NCI-H510A (cell line): ENCODE measurements around the gene SCRT2.
"Not testable (repeated sequence)": the region's sequence is repeated elsewhere in the genome, so short reads cannot be mapped to it uniquely, and the experiment has no call there.

ENCODE experiments used
- DNase-seq: peaks from one replicate; lab custom pipeline; 2025; lab: John Stamatoyannopoulos, UW

Gene SCRT2

DNA sequence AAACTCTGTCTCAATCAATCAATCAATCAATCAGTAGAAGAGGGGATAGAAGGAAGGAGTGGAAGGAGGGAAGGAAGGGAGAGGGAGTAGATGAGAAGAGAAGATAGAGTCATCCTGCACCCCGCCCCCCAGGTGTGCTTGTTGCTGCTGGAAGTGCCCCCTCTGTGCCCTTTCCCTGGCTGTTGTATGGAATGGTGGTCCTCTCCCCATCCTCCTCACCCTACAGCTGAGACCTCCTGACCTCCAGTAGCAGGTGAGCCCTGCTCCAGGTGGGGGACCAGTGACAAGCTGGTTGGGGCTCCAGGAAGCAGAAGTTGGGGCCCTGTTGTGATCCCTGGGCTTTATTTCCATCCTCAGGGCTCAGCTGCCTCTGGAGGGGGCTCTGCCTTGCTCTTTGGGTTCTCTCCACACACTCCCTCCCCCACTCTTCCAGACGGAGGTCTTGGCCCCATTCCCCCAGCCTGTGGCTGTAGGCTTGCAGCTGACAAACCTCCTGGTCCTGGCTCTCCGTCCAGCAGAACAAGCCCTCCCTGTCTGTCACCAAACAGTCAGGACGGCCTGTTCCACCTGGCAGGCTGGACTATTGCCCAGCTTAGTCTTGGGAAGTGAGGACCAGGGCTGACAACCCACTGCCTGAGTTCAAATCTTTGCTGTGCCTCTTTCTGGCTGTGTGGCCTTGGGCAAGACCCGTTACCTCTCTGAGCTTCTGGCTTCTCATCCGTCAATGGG lies 26.0 kb upstream of the SCRT2 start:
- no peak for DNase-seq

DNA sequence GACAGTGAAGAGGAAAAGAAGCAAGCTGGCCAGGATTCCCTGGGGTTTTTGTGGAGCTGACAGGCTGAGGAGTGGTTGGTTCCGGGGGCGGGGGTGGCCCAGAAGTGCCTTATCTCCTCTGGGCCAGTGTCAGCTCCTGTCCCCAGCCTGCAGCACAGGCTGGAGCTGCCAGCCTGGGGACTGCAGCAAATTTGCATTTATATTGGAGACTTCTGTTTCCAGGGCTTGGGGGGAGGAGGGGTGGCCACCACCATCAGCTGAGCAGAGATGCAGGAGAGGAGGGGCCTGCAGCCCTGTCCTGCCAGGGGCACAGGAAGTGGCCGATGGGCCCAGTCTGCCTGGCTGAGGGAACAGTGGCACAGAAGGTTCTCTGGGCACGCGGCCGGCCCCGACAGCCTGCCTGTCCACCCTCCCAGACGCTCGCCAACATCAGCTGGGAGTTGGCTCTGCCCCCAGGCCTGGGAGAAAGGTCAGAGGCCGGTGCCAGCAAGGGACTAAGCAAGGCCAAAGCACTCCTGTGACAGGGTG lies 24.3 kb upstream of the SCRT2 start:
- DNase-seq = no peak

DNA sequence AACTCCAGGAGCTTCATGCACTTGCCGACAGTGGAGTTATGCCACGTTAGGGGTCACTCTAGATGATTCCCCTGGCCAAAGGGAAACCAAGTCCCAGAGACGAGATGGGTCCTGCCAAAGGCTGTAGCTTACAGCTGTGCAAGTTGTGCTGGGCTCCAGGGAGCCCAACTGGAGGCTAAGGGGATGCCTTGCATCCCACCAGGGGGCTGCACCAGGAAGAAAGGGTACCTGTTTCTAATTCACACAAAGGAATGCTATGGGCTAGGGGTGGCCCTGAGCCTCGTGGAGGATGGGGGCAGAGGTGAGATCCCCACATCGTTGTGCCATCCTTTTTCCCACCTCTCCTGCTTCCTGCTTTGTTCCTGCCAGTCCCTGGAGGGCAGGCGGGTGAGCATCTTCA lies 23.7 kb upstream of the SCRT2 start:
- no peak for DNase-seq

DNA sequence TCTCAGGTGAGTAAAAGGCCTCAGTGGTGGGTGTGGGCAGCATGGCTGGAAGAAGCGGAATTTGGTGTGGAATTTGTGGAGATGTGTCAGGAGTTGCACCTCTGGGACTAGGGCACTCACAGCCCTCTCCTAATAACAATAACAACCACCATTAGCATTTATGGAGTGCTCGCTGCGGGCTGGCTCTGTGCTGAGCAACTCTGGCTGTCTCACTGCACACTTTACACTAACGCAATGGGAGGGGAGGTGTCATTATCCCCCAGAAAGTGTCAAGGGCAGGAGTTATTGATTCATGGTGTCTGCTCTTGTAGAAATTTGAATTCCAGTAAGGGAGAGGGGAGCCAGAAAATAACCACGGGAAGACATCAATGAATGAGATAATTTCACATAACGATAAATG lies 22.7 kb upstream of the SCRT2 start:
- no peak for DNase-seq

DNA sequence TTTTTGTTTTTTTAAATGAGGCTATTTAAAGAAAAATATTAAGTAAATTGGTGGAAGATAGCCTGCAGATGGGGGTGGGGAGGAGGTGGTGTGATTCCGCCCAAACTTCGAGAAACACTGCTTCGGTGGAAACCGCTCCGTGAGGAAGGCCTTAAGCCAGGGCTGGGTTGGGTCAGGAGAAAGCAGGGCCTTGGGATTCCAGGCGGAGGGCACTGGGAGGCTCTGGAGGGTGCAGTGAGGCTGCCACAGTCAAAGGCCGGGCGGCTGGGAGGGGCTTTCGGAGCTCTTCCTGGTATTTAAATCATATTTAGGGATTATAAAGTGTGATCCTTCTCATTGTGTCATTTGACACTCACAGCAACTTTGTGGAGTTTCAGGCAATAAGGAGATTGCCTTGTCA lies 22.2 kb upstream of the SCRT2 start:
- DNase-seq = no peak

DNA sequence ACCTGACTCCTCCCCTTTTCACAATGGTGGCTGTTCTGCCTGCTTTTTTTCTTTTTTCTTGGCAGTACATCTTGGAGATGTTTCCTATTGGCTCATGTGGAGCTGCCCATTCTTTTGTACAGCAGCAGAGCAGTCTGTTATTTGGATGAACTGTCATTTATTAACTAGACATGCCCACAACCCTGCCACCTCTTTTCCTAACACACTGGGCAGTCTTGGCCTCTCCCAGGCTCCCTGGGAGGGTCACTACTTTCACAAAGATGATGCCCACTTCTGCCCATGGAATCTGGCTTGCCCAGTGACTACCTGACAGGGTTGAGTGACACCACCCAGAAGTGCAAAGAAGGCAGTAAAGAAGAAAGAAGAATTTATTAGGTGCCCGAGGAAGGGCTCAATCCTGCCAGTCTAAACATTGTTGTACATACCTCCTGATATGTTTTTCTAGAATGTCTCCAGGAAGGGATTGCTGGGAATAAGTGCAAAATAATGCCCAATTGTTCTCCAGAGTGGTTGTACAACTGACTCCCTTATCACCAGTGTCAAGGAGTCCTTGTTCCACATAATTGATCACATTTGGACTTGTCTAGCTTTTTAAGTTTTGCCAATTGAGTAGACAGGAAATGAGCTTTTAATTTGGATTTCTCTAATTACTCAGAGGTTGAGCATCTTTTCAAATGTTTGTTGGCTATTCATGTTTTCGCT lies 19.7 kb upstream of the SCRT2 start:
- DNase-seq = no peak

DNA sequence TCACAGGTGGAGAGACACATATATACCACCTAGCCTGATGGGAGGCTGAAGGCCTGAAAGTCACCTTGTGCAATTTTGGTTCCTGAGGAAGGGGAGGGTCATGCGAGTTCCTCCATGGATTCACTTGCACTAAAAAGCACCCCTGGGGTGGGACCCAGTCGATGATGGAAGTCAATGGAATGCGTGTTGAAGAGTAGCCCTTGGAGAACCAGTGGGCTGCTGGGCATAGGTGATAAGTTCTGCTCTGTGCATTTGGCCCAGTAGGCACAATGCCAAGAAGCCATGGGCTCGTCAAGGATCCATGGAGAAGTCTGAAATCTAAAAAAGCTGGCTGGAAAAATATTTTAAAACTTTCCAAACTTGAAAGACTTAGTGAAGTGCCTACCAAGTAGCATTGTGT lies 18.9 kb upstream of the SCRT2 start:
- DNase-seq = no peak

DNA sequence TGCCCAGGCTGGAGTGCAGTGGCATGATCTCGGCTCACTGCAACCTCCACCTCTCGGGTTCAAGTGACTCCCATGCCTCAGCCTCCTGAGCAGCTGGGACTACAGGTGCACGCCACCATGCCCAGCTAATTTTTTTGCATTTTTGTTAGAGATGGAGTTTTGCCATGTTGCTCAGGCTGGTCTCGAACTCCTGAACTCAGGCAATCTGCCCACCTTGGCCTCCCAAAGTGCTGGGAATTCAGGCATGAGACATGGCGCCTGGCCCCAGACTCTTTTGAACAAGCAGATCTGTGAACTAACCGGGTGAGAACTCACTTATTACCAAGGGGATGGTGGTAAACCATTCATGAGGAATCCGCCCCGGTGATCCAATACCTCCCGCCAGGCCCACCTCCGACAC lies 18.2 kb upstream of the SCRT2 start:
- not testable (repeated sequence) for DNase-seq

DNA sequence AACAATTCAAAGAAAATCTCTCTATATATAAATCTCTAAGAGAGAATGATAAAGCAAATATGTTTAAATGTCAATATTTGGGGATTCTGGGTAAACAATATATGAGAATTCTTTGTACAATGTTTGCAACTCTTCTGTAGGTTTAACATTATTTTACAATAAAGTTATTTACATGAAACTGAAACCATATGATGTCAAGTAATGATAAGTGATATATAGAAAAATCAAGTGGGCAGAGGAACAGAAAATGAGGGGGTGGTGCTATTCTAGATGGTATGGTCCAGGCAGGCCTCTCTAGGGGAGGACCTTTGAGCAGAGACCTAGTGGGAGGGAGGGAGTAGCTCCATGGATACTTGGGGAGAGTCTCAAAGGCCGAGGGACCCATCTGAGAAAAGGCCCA lies 16.4 kb upstream of the SCRT2 start:
- no peak for DNase-seq

DNA sequence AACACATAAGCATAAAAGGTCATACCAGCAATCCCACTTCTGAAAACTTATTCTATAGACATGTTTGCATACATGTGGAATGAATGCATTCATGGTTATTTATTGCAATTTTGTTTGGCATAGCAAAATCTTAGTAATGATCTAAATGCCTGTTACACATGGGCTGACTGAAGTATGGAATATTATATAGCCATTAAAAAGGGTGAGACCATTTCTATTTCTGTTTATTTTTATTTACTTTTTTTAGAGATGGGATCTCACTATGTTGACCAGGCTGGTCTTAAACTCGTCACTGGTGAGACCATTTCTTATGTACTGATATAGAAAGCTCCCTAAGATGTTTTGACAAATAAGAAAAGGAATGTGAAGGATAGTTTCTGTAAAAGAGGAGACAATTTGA lies 14.3 kb upstream of the SCRT2 start:
- DNase-seq = no peak

DNA sequence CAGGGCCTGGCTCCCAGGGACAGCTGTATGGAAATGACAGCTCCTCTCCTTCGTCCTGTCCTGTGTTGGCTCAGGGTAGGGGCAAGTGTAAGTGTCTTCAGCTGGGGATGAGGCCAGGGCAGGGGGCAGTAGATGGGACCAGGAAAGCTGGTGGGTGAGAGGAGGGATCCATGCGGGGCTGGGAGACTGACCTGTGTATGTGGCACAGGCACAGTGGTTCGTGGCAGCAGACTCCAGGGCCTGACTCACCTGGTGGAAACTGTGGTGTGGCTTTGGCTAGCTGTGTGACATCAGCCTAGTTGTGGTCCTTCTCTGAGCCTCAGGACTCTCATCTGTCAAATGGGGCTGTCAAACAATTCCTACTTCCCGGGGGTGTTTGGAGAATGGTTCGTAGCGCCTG lies 13.7 kb upstream of the SCRT2 start:
- no peak for DNase-seq

DNA sequence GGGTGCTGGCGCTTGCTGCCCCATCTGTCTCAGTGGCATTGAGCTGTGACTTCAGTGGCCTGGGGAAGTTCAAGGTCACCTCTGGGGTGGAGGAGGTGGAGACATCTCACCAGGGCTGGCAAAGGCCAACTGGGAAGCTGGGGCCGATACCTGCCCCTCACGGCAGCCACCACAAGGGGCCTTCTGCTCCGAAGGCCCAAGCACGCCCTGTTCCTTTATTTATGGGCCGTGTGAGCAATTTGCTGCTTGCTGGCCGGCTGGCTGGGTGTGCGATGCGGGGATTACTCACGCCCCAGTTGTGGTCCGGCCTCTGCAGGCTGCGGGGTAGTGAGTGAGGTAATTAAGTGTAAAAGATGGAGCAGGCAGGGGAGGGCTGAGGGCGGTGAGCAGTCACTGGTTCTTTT lies 13.2 kb upstream of the SCRT2 start:
- no peak for DNase-seq

DNA sequence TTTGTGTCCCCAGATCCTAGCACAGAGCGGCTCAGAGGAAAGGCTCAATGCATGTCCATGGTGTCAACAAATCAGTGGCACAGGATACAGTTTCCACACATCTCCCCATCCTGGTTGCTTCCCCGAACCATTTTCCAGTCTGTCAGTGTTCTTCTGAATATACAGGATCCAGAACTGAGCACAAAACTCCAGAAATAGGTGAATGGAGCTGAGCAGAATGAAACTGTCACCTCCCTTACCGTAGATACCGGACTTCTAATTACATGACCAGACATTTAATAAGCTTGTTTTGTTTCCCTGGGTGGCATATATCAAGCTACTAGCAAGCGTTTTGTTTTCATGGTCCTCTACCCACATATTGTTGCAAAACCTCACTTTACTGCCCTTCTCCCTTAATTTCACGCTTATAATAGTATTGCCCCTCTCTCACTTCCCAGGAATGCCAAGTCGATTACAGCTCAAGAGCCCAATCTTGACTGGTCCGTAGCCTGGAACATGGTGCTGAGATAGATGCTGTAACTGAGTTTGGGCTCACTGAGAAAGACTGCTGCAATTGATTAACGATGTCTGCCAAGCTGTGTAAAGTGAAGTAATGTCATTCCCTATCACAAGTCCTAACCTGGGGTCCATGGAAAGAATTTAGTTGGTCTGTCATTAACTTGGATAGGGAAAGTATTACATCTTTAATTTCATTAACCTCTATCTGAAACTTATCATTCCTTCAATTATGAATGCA lies 12.0 kb upstream of the SCRT2 start:
- DNase-seq = no peak

DNA sequence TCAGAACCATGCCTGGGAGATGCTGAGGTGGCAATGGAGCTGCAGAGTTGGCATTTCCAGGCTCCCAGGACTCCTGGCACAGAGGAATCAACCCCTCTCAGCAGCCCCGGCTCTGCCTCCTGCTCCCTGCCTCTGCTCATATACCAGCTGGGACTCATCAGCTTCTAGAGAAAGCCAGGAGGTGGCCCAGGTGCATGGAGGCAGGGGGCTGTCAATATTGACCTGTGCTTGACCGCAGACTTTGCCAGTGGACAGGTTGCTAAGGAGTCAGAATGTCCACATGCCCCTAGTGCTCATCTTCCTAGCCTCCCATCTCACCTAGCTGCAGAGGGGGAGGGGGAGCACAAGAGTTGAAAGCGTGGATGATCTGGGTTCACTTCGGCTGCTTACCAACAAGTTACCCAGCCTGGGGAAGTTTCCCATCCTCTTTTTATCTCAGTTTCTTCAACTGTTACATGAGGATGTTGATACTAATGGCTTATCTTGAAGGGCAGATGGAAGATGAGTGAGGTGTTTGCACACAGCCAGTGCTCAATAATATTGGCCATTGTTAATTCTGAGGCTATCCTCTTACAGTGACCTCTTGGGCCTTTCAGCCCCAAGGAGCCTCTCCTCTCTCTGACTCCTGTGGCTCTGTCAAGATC lies 9.2 kb upstream of the SCRT2 start:
- no peak for DNase-seq

DNA sequence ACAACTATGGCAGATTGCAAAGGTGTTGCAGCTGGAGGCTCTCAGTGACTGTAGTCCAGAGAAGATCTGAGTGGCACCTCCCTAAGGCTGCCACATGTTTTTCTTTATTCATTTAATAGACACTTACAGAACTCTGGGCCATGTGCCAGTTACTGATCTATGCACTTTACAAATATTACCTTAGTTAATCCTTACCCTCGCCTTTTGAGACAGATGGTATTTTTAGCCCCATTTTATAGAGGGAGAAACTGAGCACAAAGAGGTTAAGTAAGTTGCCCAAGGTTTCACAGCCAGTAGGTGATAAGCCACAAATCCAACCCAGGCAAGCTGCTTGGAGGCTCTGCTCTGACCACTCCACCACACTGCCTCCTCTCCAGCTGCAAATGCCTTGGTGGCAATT lies 6.5 kb upstream of the SCRT2 start:
- no peak for DNase-seq

DNA sequence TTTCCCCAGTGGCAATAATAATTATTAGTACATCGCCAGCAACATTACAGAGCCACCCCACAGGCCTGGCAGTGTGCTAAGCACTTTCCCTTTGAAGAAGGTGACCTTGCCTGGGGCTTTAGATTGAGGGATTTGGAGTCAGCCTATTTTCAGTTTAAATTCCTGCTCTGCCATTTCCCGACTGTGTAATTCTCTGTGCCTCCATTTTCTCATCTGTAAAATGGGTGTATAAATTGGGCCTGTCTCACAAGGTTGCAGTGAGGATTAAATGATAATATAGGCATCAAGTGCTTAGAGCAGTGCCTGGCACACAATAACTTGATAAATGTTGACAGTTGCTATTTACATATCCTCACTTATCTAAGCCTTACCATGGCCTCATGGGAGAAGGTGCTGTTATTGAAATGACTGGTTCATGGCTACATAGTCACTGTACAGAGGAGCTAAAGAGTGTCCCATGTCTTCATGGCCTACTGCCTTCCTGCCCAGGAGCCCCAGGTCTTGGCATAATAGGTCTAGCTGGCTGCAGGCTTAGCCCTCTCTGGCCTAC lies 5.1 kb upstream of the SCRT2 start:
- no peak for DNase-seq

DNA sequence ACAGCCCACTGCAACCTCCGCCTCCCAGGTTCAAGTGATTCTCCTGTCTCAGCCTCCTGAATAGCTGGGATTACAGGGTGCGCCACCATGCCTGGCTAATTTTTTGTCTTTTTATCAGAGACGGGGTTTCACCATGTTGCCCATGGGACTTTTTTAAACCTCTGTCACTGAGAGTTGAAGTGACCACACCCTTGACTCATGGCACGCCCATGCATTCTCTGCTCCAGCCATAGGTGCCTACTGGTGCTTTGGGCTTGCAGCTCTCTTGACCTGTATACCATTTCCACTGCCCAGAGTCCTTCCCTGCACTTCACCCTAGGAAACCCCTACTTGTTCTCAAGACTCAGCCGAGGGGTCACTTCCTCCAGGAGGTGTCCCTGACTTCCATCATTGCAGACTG lies 2.4 kb upstream of the SCRT2 start:
- DNase-seq = no peak

DNA sequence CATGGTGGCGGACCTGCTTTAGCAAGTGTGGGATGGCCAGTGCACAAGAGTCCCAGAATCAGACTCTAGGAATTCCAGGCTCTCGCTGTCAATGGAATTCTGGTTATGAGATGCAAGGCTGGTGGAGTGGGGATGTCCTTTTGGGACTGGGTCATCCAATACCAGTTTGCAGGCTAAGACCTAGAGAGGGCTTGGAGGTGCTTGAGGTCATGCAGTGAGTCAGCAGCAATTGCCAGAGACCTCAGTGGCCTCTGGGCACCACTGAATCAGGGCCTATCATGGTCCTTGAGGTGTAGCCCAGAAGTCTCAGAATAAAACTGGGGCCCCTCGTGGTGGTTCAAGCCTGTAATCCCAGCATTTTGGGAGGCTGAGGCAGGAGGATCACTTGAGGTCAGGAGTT lies 1.4 kb upstream of the SCRT2 start:
- DNase-seq = no peak

DNA sequence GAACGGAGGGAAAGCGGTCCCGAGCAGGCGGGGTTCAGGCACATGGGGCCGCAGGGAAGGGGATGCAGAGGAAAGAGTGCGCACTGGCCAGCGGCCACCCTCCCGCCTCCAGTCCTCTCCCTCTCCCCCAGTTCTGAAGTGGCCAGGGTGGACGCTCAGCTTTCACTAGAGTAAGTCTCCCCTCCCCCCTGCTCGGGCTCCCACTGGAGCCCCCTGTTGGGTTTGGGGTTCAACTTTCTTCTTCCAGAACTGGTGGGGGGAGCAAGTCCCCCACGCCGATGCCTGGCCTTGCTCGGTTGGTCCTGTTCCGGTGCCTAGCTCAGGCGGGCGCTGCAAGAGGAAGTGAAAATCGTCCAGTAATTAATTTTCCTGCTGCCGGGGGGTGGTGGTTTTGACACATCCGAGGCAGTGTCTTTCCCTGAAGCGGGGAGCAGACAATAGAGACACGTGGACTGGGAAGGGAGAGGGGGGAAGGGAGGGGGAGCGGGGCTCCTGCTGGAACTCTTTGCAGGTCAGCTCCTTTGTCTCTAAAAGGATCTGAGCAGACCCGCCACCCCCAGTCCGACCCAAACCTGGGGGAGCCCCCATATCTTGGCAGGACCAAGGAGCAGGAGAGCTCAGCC lies 824 bp upstream of the SCRT2 start:
- DNase-seq = no peak

DNA sequence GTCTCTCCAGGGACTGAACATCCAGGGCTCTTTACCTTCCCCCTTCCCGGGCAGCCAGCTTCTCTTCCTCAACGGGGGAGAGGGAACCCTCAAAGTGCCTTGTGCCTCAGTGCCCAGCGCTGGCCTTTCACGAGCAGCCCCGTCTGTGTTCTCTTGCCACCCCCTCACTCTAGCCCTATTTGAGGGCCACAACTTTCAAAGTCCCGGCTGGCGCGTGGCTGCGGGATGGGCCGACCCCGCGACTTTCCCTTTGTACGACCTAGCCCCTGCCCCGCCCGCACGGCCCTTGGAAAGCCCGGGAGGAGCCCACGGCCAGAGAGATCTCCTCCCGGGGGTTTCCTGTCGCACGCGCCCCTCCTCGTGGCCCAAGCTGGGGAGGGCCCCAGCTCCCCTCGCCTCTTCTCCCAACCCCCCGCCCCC lies 559 bp downstream of the SCRT2 start:
- DNase-seq = no peak

DNA sequence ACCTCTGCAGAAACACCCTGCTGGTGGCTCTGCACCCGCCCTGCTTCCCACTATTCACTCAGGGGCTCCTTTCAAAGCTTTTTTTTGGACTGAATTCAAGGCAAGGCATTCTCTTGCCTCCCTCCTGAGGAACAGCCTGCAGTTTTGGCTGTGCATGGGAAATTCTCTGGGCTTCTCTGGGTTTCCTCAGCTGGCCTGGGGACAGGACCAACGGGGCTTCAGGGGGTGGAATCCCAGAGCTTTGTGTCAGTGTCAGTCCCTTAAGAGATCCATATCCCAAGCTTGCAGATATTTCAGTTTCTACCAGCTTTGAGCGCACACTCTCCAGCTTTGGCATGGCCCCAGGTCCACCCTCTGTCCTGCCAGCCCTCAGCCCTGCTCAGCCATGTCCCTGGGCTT lies 2.0 kb downstream of the SCRT2 start:
- no peak for DNase-seq
